Pulmonary artery endothelial cell (primary cell): Measurements from ENCODE around the gene CD6. TPM values are rescaled to one million over a fixed set of nuclear protein-coding genes. Genes with fewer than 3 reads are reported as not detected.
"Not testable (repeated sequence)": the region's sequence is repeated elsewhere in the genome, so short reads cannot be mapped to it uniquely, and the experiment has no call there.

Experiments
- DNase-seq: peaks from one replicate; pipeline ENCODE4 v3.0.0-alpha.2; 2011; ENCODE audit warnings: low read depth, low spot score
- total RNA-seq: library from RNA; depleted of rRNA; stranded (reverse); fragments of >200 nt; gene quantifications from 2 replicates; pipeline ENCODE4 v1.2.3, GENCODE V29; 2014

Gene CD6
- total RNA-seq, 1 donor from 2014 or later: not detected

DNA sequence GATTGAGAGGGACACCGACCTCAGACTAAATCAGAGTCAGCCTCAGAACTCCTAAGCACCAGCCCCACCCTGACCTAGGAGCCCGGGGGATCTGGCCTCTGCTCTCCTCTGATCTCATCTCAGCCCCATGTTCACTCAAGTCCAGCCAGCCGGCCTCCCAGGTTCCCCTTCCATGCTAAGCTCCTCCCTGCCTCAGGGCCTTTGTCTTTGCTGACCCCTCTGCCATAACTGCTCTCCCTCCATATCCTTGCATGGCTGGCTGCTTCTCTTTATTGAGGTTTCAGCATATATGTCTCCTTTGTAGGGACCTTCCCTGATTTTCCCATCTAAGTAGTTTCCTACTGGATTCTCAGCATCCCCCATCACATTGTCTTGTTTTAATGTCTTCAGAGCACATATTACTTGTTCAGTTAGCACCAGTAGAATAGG is 18.7 kb upstream of the CD6 start:
- no peak for DNase-seq

GRCh38 chr11:60953781-60954180 is 17.7 kb upstream of the CD6 start:
- DNase-seq: peak; percentile 20

DNA sequence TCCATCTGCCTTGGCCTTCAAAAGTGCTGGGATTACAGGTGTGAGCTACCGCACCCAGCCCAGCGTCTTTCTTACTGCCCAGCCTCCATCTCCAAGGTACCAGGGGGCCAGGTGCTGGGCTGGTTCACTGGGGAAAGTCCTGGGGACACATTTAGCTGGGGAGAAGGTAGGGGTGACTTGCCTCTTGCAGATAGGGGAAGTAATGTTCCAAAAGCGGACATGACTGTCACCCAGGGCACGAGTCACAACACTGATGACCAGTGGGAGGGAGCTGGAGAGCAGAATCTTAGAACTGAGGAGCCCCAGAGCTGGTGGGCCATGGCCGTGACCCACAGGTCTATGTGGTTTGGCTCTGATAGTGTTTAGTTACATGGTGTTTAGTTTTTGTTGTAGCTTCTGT is 17.1 kb upstream of the CD6 start:
- no peak for DNase-seq

DNA sequence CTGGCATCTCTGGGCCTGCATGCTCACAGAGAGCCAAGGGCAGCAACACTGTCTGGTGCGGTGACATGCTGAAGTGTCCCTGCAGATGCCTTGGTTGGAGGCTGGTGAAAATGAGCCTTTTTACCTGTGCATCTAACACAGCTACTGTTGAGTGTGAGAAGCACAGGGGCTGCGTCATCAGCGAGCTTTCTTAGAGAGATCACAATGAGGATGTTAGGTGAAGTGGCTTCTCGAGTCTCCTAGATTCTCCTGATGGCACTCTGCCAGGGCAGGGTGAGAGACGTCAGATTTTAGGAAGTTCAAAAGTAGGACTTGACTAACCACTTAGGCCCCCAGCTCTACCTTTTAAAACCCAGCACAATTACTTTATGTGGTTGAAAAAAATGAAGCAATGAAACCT is 15.9 kb upstream of the CD6 start:
- no peak for DNase-seq

GRCh38 chr11:60957188-60957587 is 14.3 kb upstream of the CD6 start:
- no peak for DNase-seq

GRCh38 chr11:60959431-60959830 is 12.0 kb upstream of the CD6 start:
- DNase-seq: no peak

GRCh38 chr11:60960405-60960804 is 11.1 kb upstream of the CD6 start:
- DNase-seq: no peak

GRCh38 chr11:60964801-60965200 is 6.7 kb upstream of the CD6 start:
- DNase-seq: no peak

- DNase-seq: no peak
These were observed 4.6 kb upstream of the CD6 start for GRCh38 chr11:60966890-60967289.

DNA sequence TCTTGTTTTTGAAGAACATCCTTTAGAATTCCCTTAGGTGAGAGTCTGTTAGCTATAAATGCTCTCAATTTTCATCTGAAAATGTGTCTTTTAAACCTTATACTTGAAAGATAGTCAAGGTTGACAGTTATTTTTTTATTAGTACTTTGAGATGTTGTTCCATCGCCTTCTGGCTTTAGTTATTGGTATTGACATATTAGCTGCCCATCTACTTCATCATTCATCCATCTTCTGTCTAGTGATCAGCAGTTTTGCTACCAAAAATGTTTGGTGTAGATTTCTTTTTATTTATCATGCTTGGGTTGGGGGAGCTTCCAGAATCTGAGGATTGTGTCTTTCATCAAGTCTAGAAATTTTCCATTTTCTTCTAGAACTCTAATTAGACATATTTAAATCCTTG is 3.3 kb upstream of the CD6 start:
- no peak for DNase-seq

GRCh38 chr11:60970369-60970774 is 1.1 kb upstream of the CD6 start:
- no peak for DNase-seq

- no peak for DNase-seq
These were observed 590 bp upstream of the CD6 start for GRCh38 chr11:60970890-60971289.

DNA sequence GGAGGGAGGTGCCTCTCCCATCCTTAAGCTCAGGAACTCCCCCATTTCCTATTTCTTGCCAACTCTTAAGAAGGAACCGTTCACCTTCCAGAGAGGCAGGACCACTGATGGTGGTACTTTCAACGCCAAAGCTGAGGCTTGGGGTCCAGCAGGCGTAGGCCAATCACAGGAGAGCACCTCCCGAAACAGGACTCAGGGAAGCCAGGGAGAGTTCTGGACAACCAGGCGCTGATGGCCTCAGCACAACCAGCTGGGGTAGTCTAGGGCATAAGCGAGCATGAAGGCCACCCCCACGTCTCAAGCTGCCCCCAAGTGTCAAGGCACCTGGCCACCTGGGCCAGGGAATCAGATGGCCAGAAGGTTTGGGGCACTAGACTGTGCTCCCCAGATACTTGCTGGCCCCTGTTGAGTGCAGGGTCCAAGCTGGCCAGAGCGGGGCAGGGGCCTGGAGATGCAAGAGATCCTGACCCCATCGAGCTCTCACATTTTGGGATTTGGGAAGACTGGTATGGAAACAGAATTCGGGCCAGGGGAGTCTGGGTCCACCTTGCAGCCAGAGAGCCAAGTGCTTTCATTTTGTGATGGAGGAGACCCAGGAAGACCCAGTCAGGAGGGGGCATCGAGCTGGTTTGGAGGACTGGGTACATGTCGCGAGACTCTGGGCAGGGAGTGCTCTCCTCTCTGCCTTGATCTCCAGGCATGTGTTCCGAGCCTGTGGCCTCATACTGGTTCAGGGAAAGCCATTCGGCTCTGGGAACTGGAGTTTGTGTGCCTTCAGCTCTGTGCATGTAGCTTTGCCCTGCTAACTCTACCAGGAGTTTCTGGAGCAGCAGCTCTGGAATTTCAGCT is 926 bp downstream of the CD6 start:
- DNase-seq: no peak

DNA sequence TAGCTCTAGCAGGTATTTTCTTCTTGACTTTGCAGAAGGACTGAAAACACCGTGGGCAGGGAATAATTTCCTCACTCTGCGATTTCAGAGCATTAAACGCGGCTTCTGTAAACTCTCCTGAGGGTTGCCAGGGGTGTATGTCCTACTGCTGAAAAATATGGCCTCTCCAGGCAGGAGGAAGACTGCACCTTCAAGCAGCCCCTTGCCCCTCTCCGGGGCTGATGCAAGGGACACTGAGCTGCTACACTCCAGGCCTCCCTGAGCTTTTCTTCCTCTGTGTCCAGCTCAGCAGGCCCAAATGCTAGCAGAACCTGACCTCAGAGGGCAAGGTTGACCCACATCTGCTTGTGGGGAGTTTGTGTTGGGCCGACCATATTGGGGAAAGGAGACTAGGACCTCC is 2.2 kb downstream of the CD6 start:
- no peak for DNase-seq

DNA sequence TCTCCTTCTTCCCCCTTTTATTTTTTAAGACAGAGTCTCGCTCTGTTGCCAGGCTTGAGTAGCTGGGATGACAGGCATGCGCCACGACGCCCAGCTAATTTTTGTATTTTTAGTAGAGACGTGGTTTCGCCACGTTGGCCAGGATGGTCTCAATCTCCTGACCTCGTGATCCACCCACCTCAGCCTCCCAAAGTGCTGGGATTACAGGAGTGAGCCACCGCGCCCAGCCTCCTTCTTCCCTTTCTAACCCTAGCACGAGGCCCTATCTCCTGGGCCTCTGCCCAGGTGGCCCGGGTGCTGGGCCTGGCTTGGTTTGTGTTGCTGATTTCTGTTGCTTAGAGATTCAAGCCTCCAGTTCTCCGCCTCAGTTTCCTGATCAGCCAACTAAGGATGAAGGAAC is 2.8 kb downstream of the CD6 start:
- not testable (repeated sequence) for DNase-seq

DNA sequence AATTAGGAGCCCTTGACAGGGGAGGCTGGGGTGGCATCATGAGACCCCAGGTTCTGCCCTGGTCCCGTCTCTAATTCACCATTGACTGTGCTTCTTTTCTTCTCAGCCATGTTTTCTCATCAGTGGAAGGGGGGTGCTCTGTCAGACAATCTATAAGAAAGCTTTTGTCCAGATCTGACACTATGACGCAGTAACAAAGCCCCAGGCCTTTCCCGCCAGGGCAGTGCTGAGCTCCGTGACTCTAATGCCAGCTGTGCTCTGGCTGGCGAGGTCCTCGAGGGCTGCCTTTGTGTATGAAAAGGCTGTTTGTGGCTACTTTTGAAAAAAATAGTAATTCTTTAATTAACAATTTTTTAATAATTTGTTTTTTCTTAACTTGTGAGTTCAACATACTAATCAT is 3.2 kb downstream of the CD6 start:
- no peak for DNase-seq

DNA sequence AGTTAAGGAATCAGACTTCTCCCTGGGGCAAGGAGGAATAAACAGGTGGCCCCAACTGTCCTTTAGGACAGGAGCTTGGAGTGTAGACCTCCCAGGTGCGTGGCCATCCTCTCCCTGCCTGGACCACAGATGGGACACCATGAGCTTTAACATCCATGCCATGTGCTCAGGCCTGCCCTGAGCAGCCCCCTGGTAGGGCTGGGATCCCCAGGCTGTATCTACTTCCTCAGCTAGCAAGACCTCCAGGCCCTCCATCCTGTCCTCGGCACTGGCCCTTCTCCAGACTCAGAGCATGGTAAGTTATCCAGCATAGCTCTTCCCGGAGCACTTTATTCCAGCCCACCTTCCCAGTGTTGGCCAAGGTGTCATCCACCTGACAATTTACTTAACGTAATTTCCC is 5.7 kb downstream of the CD6 start:
- DNase-seq: no peak

DNA sequence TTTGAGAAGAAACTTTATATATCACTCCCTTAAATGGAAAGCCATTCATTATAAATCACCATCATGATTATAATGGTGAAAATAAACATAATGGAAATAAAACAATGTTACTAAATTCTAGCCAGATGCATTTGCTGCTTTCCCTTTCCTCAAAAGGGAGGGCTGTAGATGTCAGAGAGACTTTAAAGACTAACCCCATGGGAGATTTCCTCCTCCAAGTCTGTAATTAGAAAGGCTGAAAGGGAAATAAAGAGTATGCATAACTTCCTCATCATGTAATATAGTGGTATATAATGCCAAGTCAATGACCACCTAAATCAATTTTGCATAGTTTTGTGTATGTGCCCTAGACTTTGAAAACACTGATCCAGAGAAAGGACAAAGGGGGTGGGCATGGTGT is 6.4 kb downstream of the CD6 start:
- no peak for DNase-seq

GRCh38 chr11:60978546-60979380 is 7.3 kb downstream of the CD6 start:
- no peak for DNase-seq

DNA sequence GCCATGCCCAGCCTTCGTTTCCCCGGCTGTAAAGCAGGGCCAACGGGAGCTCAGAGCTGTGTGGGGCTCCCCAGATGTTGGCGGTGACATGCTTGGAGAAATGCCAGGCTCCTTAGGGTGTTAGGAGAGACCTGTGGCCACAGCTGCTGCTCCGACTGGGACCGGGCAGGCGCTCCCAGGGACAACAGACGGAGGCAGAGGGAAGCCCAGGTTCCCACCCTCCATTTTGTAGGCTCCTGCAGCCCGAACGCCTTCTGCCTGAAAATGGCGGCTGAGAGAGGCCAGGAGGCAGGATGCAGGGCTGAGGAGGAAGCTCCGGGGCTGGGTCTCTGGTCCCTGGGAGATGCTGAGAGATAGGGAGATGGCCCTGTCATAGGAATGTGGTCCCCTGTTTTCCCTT is 10.0 kb downstream of the CD6 start:
- no peak for DNase-seq

- no peak for DNase-seq
These were observed 10.7 kb downstream of the CD6 start for GRCh38 chr11:60982184-60982583.

- DNase-seq: no peak
These were observed 12.7 kb downstream of the CD6 start for GRCh38 chr11:60984149-60984548.

- DNase-seq: no peak
These were observed 13.2 kb downstream of the CD6 start for GRCh38 chr11:60984636-60985035.
